ENCODE data around the gene KLK12. TPM values are rescaled to one million over a fixed set of nuclear protein-coding genes. Genes with fewer than 3 reads are reported as not detected.

Gene KLK12
- total RNA-seq, 4 donors from 2014 or later: not detected

- Histone ChIP-seq H3K27ac (replicated peaks in 1 of 4) (no peak overlapping the region), H3K27me3 (peaks cover 0 to 83% (median 0%) of the 10 kb centered on the region in 4 donors), H3K36me3 (no peaks in the 10 kb centered on the region), H3K4me3 (no peak overlapping the region), H3K4me1 (no peaks in the 10 kb centered on the region), H3K9me3 (no peaks in the 10 kb centered on the region)
- no peak for DNase-seq (ENCODE audit: extremely low spot score)
- 77% methylated on average over 4 of the region's 4 CpGs for WGBS
- TF ChIP-seq CTCF (IDR thresholded peaks at IDR 0.05) (no peak), POLR2AphosphoS5 (IDR thresholded peaks at IDR 0.05) (no peak), EP300 (IDR thresholded peaks at IDR 0.05) (no peak)
- intact Hi-C loops (cut with DNase I): no loop called here
Measured at GRCh38 chr19:51010066-51010795, 24.6 kb downstream of the KLK12 start.

GRCh38 chr19:51009061-51009891 is 25.5 kb downstream of the KLK12 start:
- TF ChIP-seq EP300 (IDR thresholded peaks at IDR 0.05): no peak
- TF ChIP-seq POLR2A (IDR thresholded peaks at IDR 0.05; ENCODE audit: low read depth): no peak
- no peak for TF ChIP-seq CTCF (IDR thresholded peaks at IDR 0.05)
- TF ChIP-seq POLR2AphosphoS5 (IDR thresholded peaks at IDR 0.05): no peak
- intact Hi-C loops (cut with DNase I): no loop called here
- H3K36me3 ChIP-seq: no peaks in the 10 kb centered on the region
- peaks cover 0 to 83% (median 0%) of the 10 kb centered on the region in 4 donors for H3K27me3 ChIP-seq
- no peak overlapping the region for H3K4me3 ChIP-seq
- WGBS: 69% methylated on average over 14 of the region's 19 CpGs
- no peaks in the 10 kb centered on the region for H3K4me1 ChIP-seq
- no peak for DNase-seq (ENCODE audit: extremely low spot score)
- H3K9me3 ChIP-seq: no peaks in the 10 kb centered on the region
- no peak overlapping the region for H3K27ac ChIP-seq (replicated peaks in 1 of 4)

DNA sequence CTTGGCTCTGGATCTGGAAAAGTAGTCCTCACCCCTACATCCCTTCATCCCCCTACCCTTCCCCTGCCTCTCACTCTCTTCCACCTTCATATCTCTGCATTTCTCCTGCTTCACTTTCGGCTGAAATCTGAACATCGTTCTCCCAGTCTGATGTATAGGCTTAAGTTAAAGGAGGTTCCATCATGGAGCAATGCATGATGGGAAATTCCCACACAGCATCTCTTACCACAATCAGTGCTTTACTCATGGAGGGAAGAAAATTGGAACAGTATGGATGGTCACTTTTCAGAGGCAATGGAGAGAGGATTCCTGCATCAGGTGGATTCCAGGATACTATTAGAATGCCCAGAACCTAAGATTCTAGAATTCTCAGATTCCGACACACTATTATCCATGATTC is 27.3 kb downstream of the KLK12 start:
- Histone ChIP-seq H3K36me3 (no peaks in the 10 kb centered on the region), H3K9me3 (no peaks in the 10 kb centered on the region), H3K4me3 (no peak overlapping the region), H3K27ac (replicated peaks in 1 of 4) (no peak overlapping the region), H3K27me3 (peaks cover 0 to 83% (median 4%) of the 10 kb centered on the region in 4 donors), H3K4me1 (no peaks in the 10 kb centered on the region)
- intact Hi-C loops (cut with DNase I): no loop called here
- TF ChIP-seq EP300 (IDR thresholded peaks at IDR 0.05) (no peak), POLR2A (IDR thresholded peaks at IDR 0.05; ENCODE audit: low read depth) (no peak), POLR2AphosphoS5 (IDR thresholded peaks at IDR 0.05) (no peak), CTCF (IDR thresholded peaks at IDR 0.05) (no peak)
- DNase-seq (ENCODE audit: extremely low spot score): no peak
- 63% methylated on average over 3 of the region's 3 CpGs for WGBS

DNA sequence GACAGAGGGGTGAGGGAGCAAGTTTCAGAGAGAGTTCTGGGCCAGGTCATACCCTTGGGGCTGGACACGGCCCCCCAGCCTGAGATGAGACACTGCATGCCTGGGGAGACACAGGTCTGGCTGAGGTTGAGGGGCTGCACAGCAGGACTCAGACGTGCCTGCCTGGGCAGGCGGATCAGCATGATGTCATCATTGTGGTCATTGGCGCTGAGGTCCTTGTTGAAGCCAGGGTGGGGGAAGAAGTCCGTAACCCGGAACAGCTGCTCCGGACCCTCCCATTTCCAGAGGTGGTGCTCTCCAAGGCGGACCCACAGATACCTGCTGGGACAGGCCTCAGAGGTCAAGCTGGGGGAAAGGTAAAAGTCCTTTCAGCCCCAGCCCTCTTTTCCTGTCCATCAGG is 28.4 kb downstream of the KLK12 start:
- no peaks in the 10 kb centered on the region for H3K36me3 ChIP-seq
- intact Hi-C loops (cut with DNase I): no loop called here
- H3K27me3 ChIP-seq: peaks cover 0 to 85% (median 10%) of the 10 kb centered on the region in 4 donors
- H3K4me1 ChIP-seq: no peaks in the 10 kb centered on the region
- H3K4me3 ChIP-seq: no peak overlapping the region
- TF ChIP-seq POLR2A (IDR thresholded peaks at IDR 0.05; ENCODE audit: low read depth) (no peak), CTCF (IDR thresholded peaks at IDR 0.05) (no peak), EP300 (IDR thresholded peaks at IDR 0.05) (no peak), POLR2AphosphoS5 (IDR thresholded peaks at IDR 0.05) (no peak)
- 62% methylated on average over 4 of the region's 8 CpGs for WGBS
- no peak overlapping the region for H3K27ac ChIP-seq (replicated peaks in 1 of 4)
- H3K9me3 ChIP-seq: no peaks in the 10 kb centered on the region
- no peak for DNase-seq (ENCODE audit: extremely low spot score)

All from esophagus muscularis mucosa (tissue), 4 donors.